NCI-H460 (cell line): ENCODE results near the gene NTN1. TPM values are rescaled to one million over a fixed set of nuclear protein-coding genes. Genes with fewer than 3 reads are reported as not detected.
"Not testable (repeated sequence)": the region's sequence is repeated elsewhere in the genome, so short reads cannot be mapped to it uniquely, and the experiment has no call there.

Source experiments
- DNase-seq: peaks from one replicate; pipeline ENCODE4 v3.0.0-alpha.2; 2016; ENCODE audit warnings: low read depth; ENCODE audit errors: extremely low read depth
- total RNA-seq: library from RNA; depleted of rRNA; stranded (reverse); fragments of >200 nt; shearing (Covaris generic); gene quantifications from 2 replicates; pipeline ENCODE4 v1.2.3, GENCODE V29; 2014

NTN1 gene
- total RNA-seq, 1 experiment from 2014 or later = 0.87 TPM

DNA sequence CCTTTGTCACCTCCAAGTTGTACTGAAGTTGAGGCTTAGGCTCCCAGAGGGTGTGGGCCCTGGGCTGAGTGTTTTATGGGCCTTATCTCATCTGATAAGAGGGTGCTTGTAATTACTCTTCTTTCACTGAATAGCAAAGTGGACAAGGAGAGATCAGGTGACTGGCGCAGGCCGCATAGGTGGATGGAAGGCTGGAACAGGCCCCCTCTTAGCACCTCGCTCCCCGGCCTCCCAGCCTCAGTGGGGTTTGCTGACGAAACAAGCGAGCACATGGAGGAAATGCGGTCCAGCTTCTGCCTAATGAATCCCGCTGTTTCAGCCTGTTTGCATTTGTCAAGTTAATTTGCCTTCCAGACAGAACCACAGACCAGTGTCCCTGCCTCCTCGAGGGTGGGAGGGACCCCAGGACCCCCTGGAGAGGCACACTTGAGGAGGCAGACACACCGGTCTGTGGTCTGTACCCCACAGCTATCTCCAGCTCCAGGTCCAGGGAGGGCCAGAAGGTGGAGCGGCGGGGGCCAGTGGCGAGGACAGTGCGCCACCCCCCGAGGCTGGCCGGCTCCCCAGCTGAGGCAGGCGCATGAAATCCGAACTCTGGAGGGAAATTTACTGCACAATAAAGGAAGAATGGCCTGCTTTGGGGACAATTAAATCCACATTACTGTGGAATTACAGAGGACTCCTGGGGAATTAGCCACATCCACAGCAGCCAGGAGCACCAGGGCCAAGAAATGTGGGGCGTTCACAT is 123.4 kb downstream of the NTN1 start:
- no peak for DNase-seq

DNA sequence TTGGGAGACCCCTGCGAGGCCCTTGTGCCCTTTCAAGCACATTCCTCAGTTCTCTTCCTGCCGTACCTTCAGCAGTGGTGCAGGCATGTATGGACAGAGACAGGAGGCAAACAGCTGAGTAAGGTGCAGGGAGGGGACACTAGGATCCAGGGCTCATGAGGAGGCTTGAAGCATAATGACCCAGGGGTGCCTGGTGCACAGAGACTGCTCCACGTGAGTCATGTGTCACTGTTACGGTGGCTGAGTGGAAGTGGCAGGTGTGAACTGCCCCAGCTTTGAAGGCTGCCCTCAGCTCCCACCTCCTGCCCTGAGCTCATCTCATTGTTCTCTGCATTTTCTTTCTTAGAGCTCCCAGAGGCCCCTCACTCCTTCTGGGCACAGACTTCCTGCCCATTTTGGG is 124.8 kb downstream of the NTN1 start:
- DNase-seq = no peak

DNA sequence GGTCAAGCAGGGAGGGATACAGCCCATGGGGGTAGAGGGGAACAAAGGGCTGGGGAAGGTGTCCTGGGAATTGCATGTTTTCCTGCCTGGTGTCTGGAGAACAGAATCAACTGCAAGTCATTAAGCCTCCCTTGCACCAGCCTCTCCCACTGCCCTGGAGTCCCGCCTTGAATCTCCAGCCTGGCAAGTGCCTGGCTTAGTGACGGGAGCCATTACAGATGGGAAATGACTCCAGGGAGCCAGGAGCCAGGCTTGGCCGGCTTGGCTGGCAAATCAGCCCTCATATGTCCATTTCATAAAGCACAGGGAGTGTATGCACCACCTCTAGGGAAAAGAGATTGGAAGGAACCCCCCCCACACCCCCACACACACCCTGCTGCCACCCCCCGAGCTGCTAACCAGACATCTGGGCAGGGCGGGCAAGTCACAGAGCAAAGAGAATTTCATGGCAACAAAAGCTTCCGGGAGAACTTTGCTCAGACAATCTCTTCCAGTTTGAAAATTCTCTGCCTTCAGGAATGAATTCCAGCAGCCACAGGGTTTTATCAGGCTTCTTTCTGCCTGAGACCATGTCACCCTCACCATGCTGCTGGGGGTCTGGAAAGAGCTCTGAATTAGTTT is 127.7 kb downstream of the NTN1 start:
- DNase-seq = no peak

- DNase-seq = no peak
Measured at GRCh38 chr17:9150446-9151090, 129.3 kb downstream of the NTN1 start.

GRCh38 chr17:9151091-9151490 is 129.8 kb downstream of the NTN1 start:
- DNase-seq = no peak

GRCh38 chr17:9151740-9152139 is 130.4 kb downstream of the NTN1 start:
- not testable (repeated sequence) for DNase-seq

- DNase-seq = no peak
Measured at GRCh38 chr17:9158544-9159452, 137.5 kb downstream of the NTN1 start.

DNA sequence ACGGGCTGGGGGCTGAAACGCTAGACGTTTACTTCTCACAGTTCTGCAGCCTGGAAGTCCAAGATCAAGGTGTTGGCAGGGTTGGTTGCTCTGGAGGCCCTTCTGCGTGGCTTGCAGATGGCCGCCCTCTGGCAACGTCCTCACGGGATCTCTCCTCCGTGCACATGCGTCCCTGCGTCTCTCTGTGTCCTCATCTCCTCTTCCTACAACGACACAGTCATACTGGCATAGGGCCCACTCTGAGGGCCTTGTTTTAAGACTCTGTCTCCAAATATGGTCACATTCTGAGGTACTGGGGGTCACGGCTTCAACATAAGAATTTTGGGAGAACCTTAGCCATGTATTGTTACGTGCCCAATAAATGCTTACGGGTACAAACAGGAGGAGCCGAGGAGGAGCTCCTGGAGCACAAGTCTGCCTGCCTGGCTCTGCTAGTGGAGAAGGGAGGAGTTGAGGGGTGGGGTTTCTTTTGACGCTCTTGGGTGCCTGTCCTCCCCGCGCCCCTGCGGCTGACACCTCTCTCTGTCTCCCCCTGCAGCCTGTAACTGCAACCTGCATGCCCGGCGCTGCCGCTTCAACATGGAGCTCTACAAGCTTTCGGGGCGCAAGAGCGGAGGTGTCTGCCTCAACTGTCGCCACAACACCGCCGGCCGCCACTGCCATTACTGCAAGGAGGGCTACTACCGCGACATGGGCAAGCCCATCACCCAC is 141.1 kb downstream of the NTN1 start:
- DNase-seq = no peak

GRCh38 chr17:9166788-9167187 is 145.5 kb downstream of the NTN1 start:
- no peak for DNase-seq

DNA sequence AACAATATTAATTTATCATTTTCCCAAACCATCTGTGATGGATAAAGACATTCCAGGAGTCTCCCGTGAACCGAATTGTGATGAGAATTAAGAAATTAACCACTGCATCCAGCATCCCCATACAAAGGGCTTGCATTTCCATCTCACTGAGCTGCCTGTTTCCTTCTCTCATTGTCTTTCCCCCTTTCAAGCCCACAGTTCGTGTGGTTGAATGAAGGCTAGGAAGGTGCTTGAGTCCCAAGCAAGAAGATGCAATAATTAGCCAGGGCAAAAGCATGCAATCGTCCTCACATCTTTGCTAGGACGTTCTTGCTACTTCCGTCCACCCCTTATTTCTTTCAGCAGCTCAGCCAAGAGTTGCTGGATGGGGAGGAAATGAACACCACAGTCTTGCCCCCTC is 146.1 kb downstream of the NTN1 start:
- no peak for DNase-seq

DNA sequence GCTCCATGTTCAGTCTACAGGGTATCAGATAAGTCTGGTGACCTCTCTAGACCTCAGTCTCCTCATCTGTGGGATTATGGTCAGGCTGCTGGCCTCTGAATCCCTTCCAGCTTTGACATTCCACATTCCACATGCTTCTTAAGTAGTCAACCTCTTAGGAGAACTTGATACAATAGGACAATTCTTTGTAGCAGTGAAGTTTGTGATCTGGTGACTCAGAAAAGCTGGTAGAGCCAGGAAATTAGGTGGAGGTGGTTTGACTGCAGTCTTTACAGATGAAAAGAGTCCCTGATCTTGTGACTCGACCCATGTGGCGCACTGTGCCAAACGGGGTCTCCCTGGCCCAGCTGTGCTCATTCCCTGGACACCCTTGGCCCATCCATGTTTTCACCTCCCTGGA is 147.8 kb downstream of the NTN1 start:
- no peak for DNase-seq

DNA sequence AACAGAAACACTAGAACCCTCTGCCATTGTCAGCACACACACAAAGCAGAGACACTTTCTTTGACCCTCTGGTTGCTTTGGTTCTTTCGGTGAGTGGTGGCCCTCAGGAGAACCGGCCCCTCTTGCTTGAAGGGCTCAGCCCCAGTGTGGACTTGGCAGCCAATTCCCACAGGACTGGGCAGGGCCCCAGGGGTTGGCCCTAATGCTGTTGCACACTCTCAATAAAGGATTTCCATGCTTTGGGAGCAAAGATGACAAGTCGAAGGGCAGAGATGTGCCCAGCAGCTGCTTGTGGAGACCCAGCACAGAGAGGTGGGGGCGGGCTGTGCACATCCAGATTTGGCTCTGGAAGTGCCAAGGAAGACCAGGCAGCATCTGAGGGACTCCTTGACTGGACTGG is 149.0 kb downstream of the NTN1 start:
- no peak for DNase-seq

DNA sequence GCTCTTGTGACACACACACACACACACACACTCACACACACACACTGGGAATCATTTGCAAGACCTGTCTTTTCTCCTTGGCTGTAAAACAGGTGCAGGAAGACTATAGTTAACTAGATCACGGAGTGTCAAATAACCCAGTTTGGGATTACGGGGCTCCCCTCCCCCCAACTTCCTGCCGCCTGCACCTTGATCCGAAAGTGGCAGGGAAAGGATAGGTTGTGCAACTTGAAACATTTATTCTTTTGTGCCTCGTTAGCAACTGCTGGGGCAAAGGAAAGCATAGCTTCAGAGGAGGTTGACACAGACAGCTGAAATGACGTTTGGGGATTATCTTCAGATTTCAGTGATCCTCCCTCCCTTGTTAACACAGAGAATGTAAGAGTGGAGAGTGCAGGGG is 149.5 kb downstream of the NTN1 start:
- no peak for DNase-seq

DNA sequence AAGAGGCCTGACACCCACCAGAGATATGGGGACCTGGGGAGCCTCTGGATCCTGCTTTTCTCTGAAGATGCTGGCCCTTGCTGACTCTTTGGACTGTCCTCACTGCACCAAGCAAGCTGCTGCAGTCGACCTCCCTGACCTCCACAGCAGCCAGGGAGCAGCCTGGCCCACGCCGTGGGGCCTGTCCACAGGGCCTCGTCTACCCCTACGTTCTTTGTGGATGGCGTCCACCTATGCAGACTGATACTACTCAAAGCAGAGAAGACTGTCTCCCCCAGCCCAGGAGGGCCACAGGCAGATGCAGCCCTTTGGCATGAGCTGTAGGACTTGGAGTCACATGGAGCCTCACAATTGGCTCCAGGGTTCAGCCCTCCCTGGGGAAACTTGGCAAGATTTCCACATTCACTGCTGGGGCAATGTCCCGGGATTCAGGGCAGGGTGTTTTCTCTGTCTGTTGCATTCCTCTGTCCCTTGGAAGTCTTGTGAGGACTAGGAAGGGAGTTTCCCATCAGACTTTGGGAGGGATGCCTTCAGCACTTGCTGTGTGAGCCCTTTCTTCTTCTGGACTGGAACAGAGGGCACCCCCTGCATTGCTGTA is 152.2 kb downstream of the NTN1 start:
- no peak for DNase-seq

- no peak for DNase-seq
Measured at GRCh38 chr17:9174312-9174711, 153.0 kb downstream of the NTN1 start.

GRCh38 chr17:9174779-9175574 is 153.7 kb downstream of the NTN1 start:
- no peak for DNase-seq

- DNase-seq = no peak
Measured at GRCh38 chr17:9175700-9176467, 154.6 kb downstream of the NTN1 start.

DNA sequence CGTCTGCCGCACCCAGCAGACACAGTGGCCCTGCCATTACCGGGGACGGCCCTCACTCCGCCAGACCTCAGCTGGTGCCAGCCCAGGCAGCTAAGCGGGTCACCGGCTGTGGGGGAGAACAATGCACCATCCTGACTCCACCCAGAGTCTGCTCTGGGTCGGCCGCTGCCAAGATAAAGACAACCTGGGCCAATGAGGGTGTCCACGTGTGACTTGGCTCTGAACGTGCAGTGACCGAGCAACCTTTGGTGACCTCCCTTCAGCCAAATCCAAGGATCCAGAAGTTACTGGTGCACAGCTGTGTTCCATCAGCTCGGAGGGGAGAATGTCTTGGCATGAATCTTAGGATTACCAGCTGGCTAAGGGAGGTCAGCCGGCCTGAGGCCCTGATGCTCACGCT is 155.9 kb downstream of the NTN1 start:
- no peak for DNase-seq
